Thyroid gland (tissue), 4 donors: ENCODE results near the gene COL23A1.

Experiments
- POLR2A ChIP-seq, 2 donors: fragments of 450-650 bp; IDR thresholded peaks; one replicate each; pipeline ENCODE4 v1.6.1; 2017; ENCODE audit warnings: antibody characterized with exemption in 2 of 2, mild to moderate bottlenecking in 2 of 2, moderate library complexity in 1 of 2
- TF ChIP-seq, protein P1 (sequence below), 6 experiments: fragments of 200-600 bp in 3 of 6; fragments of 450-650 bp in 3 of 6; sonication (generic) in 3 of 6; IDR thresholded peaks; one replicate each; pipeline ENCODE4 v1.5.1; 2016 to 2019; ENCODE audit warnings: antibody characterized with exemption in 6 of 6, mild to moderate bottlenecking in 2 of 6, inconsistent platforms in 1 of 6, moderate library complexity in 1 of 6

DNA sequence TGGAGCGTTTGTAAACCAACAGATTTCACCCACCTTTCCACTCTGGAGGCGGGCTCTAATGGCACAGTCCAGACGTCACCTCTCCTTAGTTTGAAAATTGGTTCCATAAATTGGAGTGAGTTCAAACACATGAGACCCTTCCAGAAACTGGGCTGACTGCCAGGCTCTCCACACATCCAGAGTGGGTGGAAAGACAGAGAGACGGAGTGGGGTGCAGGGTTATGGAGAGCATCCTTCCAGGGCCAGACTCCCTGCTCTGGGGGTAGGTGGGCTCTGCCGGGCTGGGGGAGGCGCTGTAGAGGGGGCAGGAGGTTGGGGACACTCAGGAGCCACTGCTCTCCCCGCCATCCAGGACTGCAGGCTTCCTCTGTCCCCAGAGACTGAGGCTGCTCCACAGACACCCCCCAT, 252.9 kb downstream of the COL23A1 start:
- TF ChIP-seq, protein P1, sequence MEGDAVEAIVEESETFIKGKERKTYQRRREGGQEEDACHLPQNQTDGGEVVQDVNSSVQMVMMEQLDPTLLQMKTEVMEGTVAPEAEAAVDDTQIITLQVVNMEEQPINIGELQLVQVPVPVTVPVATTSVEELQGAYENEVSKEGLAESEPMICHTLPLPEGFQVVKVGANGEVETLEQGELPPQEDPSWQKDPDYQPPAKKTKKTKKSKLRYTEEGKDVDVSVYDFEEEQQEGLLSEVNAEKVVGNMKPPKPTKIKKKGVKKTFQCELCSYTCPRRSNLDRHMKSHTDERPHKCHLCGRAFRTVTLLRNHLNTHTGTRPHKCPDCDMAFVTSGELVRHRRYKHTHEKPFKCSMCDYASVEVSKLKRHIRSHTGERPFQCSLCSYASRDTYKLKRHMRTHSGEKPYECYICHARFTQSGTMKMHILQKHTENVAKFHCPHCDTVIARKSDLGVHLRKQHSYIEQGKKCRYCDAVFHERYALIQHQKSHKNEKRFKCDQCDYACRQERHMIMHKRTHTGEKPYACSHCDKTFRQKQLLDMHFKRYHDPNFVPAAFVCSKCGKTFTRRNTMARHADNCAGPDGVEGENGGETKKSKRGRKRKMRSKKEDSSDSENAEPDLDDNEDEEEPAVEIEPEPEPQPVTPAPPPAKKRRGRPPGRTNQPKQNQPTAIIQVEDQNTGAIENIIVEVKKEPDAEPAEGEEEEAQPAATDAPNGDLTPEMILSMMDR (IDR thresholded peaks at IDR 0.05) = no peak
- TF ChIP-seq POLR2A (IDR thresholded peaks at IDR 0.05) = no peak
